UCSD-AML1 (cell line): ENCODE measurements around the gene TFEB.

Experiments used
- DNase-seq: peaks from one replicate; lab custom pipeline; 2025; ENCODE audit not compliant: unreplicated experiment; lab: John Stamatoyannopoulos, UW

Gene TFEB

GRCh38 chr6:41692080-41692675 lies 43.2 kb downstream of the TFEB start:
- DNase-seq: no peak

- no peak for DNase-seq
These were observed 43.9 kb downstream of the TFEB start for GRCh38 chr6:41691426-41692079.

GRCh38 chr6:41690541-41691330 lies 44.7 kb downstream of the TFEB start:
- DNase-seq: no peak

GRCh38 chr6:41689171-41690008 lies 46.0 kb downstream of the TFEB start:
- DNase-seq: no peak

GRCh38 chr6:41688256-41688965 lies 47.0 kb downstream of the TFEB start:
- no peak for DNase-seq

GRCh38 chr6:41687501-41688175 lies 47.8 kb downstream of the TFEB start:
- DNase-seq: no peak

GRCh38 chr6:41685641-41686380 lies 49.6 kb downstream of the TFEB start:
- no peak for DNase-seq

GRCh38 chr6:41684311-41685180 lies 50.9 kb downstream of the TFEB start:
- DNase-seq: no peak

GRCh38 chr6:41683523-41684310 lies 51.7 kb downstream of the TFEB start:
- DNase-seq: peak; percentile 73

- DNase-seq: no peak
These were observed 52.2 kb downstream of the TFEB start for GRCh38 chr6:41683273-41683522.

GRCh38 chr6:41682497-41683272 lies 52.7 kb downstream of the TFEB start:
- no peak for DNase-seq

GRCh38 chr6:41682056-41682477 lies 53.3 kb downstream of the TFEB start:
- DNase-seq: peak; percentile 82

GRCh38 chr6:41680182-41680965 lies 55.0 kb downstream of the TFEB start:
- DNase-seq: no peak

- no peak for DNase-seq
These were observed 55.7 kb downstream of the TFEB start for GRCh38 chr6:41679696-41680095.

GRCh38 chr6:41678511-41679084 lies 56.8 kb downstream of the TFEB start:
- DNase-seq: no peak
